SH-SY5Y (cell line): ENCODE data around the gene PPM1A.

Experiments used
- GATA2 ChIP-seq: IDR thresholded peaks from 2 replicates; pipeline ENCODE4 v1.6.1; 2011; ENCODE audit warnings: mild to moderate bottlenecking, low read depth, low read length
- GATA3 ChIP-seq: IDR thresholded peaks from 2 replicates; pipeline ENCODE4 v1.6.1; 2011; ENCODE audit warnings: low read depth, mild to moderate bottlenecking, low read length, moderate library complexity

DNA sequence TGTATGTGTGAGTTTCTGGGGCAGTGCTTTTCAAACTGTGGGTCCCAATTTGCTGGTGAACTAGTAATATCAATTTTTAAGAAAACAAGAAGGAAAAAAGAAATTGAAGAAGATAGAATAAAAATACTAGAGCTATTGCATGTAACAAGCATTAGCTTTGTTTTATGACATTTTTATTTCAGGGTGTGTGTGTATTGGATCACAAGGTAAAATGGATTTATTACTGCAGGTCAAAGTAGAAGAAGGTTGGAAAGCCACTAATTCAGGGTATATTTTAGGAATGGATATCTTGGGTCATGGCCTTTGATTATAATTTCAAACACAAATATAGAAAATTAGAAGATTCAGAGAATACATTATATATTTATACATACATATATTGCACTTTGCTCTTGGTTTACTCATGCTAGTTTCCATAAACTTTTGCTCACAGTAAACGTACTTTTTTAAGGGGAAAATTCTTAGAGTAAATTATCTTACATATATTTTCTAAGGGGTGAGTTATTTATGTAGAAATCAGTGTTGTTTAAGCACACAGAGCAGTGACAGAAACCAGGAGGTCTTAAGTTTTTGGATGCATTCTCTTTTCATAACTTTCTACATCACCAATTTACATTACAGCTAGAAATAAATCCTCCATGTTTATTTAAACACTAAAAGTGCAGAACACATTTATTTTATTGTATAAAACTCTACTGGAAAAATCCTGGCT is 34.5 kb upstream of the PPM1A start:
- TF ChIP-seq GATA2 (no peak), GATA3 (no peak)
